Keratinocyte (primary cell): ENCODE data around the gene IL22RA1. TPM values are rescaled to one million over a fixed set of nuclear protein-coding genes. Genes with fewer than 3 reads are reported as not detected.

Experiments used
- DNase-seq: peaks from one replicate; pipeline ENCODE4 v3.0.0-alpha.2; 2011; ENCODE audit warnings: low read depth, missing footprints, low spot score
- FAIRE-seq: peaks from 2 replicates; lab custom pipeline; 2011; peaks lifted over from hg19 to GRCh38; lab: Jason Lieb, UNC
- H2AFZ ChIP-seq: 2 replicates; pipeline ENCODE4 v1.6.0; 2012; ENCODE audit warnings: low read length, control low read depth, inconsistent platforms; ENCODE audit not compliant: control insufficient read depth
- H3K27ac ChIP-seq: 2 replicates; pipeline ENCODE4 v1.5.1; 2011; ENCODE audit warnings: low read length; ENCODE audit not compliant: control insufficient read depth, insufficient read depth
- H3K27me3 ChIP-seq: 3 replicates; pipeline ENCODE4 v1.6.0; 2011; ENCODE audit warnings: low read length; ENCODE audit not compliant: control insufficient read depth, insufficient read depth; ENCODE audit errors: extremely low read depth
- H3K36me3 ChIP-seq, 2 experiments: 2 replicates in 1 of 2; 3 replicates in 1 of 2; pipeline ENCODE4 v1.5.1; 2011; ENCODE audit warnings: low read length in 2 of 2, mild to moderate bottlenecking in 1 of 2; ENCODE audit not compliant: control insufficient read depth in 2 of 2, insufficient read depth in 2 of 2; ENCODE audit errors: extremely low read depth in 1 of 2
- H3K4me1 ChIP-seq: 3 replicates; pipeline ENCODE4 v1.5.1; 2011; ENCODE audit warnings: low read length; ENCODE audit not compliant: control insufficient read depth, insufficient read depth; ENCODE audit errors: extremely low read depth
- H3K4me2 ChIP-seq: 3 replicates; pipeline ENCODE4 v1.6.0; 2011; ENCODE audit warnings: low read depth, low read length; ENCODE audit not compliant: control insufficient read depth, insufficient read depth; ENCODE audit errors: extremely low read depth
- H3K4me3 ChIP-seq, 3 experiments: fragments of 200-600 bp in 1 of 3; sonication (generic) in 1 of 3; 2 replicates in 2 of 3; 3 replicates in 1 of 3; pipeline ENCODE4 v1.5.1; 2011 to 2016; ENCODE audit warnings: low read length in 3 of 3, mild to moderate bottlenecking in 3 of 3, control low read depth in 2 of 3, inconsistent platforms in 1 of 3, low read depth in 1 of 3, mixed read lengths in 1 of 3, mixed run types in 1 of 3, moderate library complexity in 1 of 3; ENCODE audit not compliant: control insufficient read depth in 2 of 3, insufficient read depth in 2 of 3; ENCODE audit errors: extremely low read depth in 1 of 3
- H3K79me2 ChIP-seq: 2 replicates; pipeline ENCODE4 v1.6.0; 2012; ENCODE audit warnings: low read length; ENCODE audit not compliant: control insufficient read depth, insufficient read depth
- H3K9ac ChIP-seq: 3 replicates; pipeline ENCODE4 v1.6.0; 2011; ENCODE audit warnings: low read length; ENCODE audit not compliant: control insufficient read depth, insufficient read depth; ENCODE audit errors: extremely low read depth
- H3K9me1 ChIP-seq: 3 replicates; pipeline ENCODE4 v1.6.0; 2011; ENCODE audit warnings: low read length; ENCODE audit not compliant: control insufficient read depth, insufficient read depth; ENCODE audit errors: extremely low read depth
- H3K9me3 ChIP-seq: 2 replicates; pipeline ENCODE4 v1.5.1; 2012; ENCODE audit warnings: low read depth, low read length; ENCODE audit not compliant: control insufficient read depth
- H4K20me1 ChIP-seq: 3 replicates; pipeline ENCODE4 v1.6.0; 2011; ENCODE audit warnings: low read length; ENCODE audit not compliant: control insufficient read depth, insufficient read depth; ENCODE audit errors: extremely low read depth
- EZH2 ChIP-seq: IDR thresholded peaks from one replicate; pipeline ENCODE4 v1.6.1; 2012; ENCODE audit warnings: inconsistent platforms, mild to moderate bottlenecking, low read length, moderate library complexity
- dilution Hi-C: fragments of 300-500 bp; cut with MboI; formaldehyde crosslinking; loops from one replicate; pipeline ENCODE4 v1.7.0; 2020; ENCODE audit warnings: low sequenced_read_pairs; ENCODE audit not compliant: extremely low pct_ligation_motif_present
- polyA plus RNA-seq, 5 experiments: library from polyadenylated mRNA; depleted of rRNA in 3 of 5; stranded (reverse) in 3 of 5; stranded (forward) in 1 of 5; unstranded in 1 of 5; fragments of >200 nt; gene quantifications; 1 replicate in 1 of 5; 2 replicates in 3 of 5; 3 replicates in 1 of 5; pipeline versions ENCODE4 v1.2.1 to v1.2.3, GENCODE V29; 2011 to 2012; ENCODE audit warnings: missing spikeins in 2 of 5, low read depth in 1 of 5, low replicate concordance in 1 of 5
- TF ChIP-seq, protein P1 (sequence below), 3 experiments: IDR thresholded peaks in 1 of 3; conservative IDR thresholded peaks in 1 of 3; optimal IDR thresholded peaks in 1 of 3; 2 replicates in 2 of 3; 3 replicates in 1 of 3; pipeline versions ENCODE3 to v1.5.1; 2011; ENCODE audit warnings: low read length in 3 of 3, mild to moderate bottlenecking in 3 of 3, moderate library complexity in 2 of 3, control low read depth in 1 of 3, inconsistent platforms in 1 of 3; ENCODE audit not compliant: insufficient read depth in 2 of 3; ENCODE audit errors: extremely low read depth in 1 of 3

Gene IL22RA1
- polyA plus RNA-seq, 1 donor (not counting 4 experiments of a cell fraction or from before 2014, with no cell fraction given), result 1.7 TPM

DNA sequence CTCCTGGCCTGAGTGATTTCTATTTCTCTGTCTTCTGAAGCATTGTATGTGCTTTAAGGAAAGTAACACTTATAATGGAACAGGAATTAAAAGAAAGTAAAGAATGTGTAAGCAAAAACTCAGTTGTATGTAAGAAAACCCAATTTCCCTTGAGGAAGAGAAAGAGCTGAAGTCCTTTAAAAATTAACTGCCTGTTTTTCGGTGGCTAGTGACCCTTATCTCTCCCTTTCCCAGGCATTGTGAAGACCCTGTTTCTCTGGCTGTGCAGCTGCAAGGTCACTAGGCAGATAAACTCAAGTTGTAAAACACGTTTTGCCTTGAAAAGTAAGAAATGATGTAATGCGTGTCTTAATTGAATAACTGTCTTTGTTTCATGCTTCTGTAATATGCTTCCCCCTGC is 39.5 kb downstream of the IL22RA1 start:
- Histone ChIP-seq H3K9me1 (peaks cover 2% of the 10 kb centered on the region), H3K4me1 (peaks cover 9% of the 10 kb centered on the region), H3K9ac (no peak overlapping the region), H4K20me1 (no peaks in the 10 kb centered on the region), H3K9me3 (no peaks in the 10 kb centered on the region), H2AFZ (no peak overlapping the region), H3K4me3 (no peak overlapping the region), H3K27ac (no peak overlapping the region), H3K79me2 (no peaks in the 10 kb centered on the region), H3K27me3 (no peaks in the 10 kb centered on the region), H3K4me2 (no peak overlapping the region), H3K36me3 (no peaks in the 10 kb centered on the region)
- FAIRE-seq (no peak), DNase-seq (no peak)
- dilution Hi-C loops, result no loop called here
- TF ChIP-seq, protein P1, sequence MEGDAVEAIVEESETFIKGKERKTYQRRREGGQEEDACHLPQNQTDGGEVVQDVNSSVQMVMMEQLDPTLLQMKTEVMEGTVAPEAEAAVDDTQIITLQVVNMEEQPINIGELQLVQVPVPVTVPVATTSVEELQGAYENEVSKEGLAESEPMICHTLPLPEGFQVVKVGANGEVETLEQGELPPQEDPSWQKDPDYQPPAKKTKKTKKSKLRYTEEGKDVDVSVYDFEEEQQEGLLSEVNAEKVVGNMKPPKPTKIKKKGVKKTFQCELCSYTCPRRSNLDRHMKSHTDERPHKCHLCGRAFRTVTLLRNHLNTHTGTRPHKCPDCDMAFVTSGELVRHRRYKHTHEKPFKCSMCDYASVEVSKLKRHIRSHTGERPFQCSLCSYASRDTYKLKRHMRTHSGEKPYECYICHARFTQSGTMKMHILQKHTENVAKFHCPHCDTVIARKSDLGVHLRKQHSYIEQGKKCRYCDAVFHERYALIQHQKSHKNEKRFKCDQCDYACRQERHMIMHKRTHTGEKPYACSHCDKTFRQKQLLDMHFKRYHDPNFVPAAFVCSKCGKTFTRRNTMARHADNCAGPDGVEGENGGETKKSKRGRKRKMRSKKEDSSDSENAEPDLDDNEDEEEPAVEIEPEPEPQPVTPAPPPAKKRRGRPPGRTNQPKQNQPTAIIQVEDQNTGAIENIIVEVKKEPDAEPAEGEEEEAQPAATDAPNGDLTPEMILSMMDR (optimal IDR thresholded peaks at IDR 0.05 in 1 of 3, IDR thresholded peaks at IDR 0.05 in 1 of 3, conservative IDR thresholded peaks at IDR 0.05 in 1 of 3; ENCODE audit: extremely low read depth in 1 of 3, insufficient read depth in 2 of 3, low read length in 3 of 3), result no peak
- TF ChIP-seq EZH2, result no peak

DNA sequence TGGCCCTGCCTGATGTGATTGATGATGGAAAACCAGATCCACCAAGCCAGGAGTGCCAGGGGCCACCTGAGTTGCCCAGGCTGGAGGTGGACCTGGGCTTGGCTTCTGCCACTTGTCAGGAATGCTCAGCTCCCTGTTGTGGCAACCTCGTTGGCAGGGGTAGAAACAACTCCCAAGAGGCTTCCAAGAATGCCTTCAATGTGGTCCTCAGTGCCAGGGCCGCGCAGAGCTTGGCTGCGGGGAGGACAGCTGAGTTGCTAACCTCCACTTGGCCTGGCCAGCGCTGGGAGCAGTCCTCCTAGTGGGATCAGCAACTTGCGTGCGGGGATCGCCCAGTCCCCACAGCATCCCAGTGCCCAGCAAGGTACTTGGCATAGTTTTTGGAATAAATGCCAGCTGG is 40.0 kb downstream of the IL22RA1 start:
- Histone ChIP-seq H3K9ac (no peak overlapping the region), H3K9me1 (peaks cover 2% of the 10 kb centered on the region), H3K9me3 (no peaks in the 10 kb centered on the region), H3K4me2 (no peak overlapping the region), H3K27ac (no peak overlapping the region), H3K4me1 (peaks cover 5% of the 10 kb centered on the region), H3K4me3 (no peak overlapping the region), H3K36me3 (no peaks in the 10 kb centered on the region), H4K20me1 (no peaks in the 10 kb centered on the region), H2AFZ (no peak overlapping the region), H3K27me3 (no peaks in the 10 kb centered on the region), H3K79me2 (no peaks in the 10 kb centered on the region)
- dilution Hi-C loops, result no loop called here
- DNase-seq (no peak), FAIRE-seq (no peak)
- no peak for TF ChIP-seq EZH2
- TF ChIP-seq, protein P1 (optimal IDR thresholded peaks at IDR 0.05 in 1 of 3, IDR thresholded peaks at IDR 0.05 in 1 of 3, conservative IDR thresholded peaks at IDR 0.05 in 1 of 3; ENCODE audit: extremely low read depth in 1 of 3, insufficient read depth in 2 of 3, low read length in 3 of 3), result no peak
